ENCODE results near the gene SIRPA.

The SIRPA gene

GRCh38 chr20:1882026-1882425 lies 13.2 kb upstream of the SIRPA start:
- peak overlapping the region; percentile 76 for H3K27ac ChIP-seq
- H3K9me3 ChIP-seq, result no peaks in the 10 kb centered on the region
- TF ChIP-seq CTCF (IDR thresholded peaks at IDR 0.05), result no peak
- H3K4me1 ChIP-seq (ENCODE audit: control insufficient read depth in 1 of 2, insufficient read depth in 1 of 2, low read depth in 1 of 2, low read length in 1 of 2), result peaks cover 67 to 71% of the 10 kb centered on the region in 2 experiments
- no peak overlapping the region for H3K4me3 ChIP-seq (ENCODE audit: low read depth in 1 of 2, low read length in 1 of 2)
- H3K36me3 ChIP-seq, result peaks cover 17% of the 10 kb centered on the region
- no peaks in the 10 kb centered on the region for H3K27me3 ChIP-seq

GRCh38 chr20:1883986-1884385 lies 11.2 kb upstream of the SIRPA start:
- H3K4me1 ChIP-seq (ENCODE audit: control insufficient read depth in 1 of 2, insufficient read depth in 1 of 2, low read depth in 1 of 2, low read length in 1 of 2), result peaks cover 87 to 91% of the 10 kb centered on the region in 2 experiments

GRCh38 chr20:1885254-1885653 lies 10.0 kb upstream of the SIRPA start:
- Histone ChIP-seq H3K36me3 (peaks cover 19% of the 10 kb centered on the region), H3K4me3 (ENCODE audit: low read depth in 1 of 2, low read length in 1 of 2) (no peak overlapping the region), H3K27me3 (no peaks in the 10 kb centered on the region), H3K4me1 (ENCODE audit: control insufficient read depth in 1 of 2, insufficient read depth in 1 of 2, low read depth in 1 of 2, low read length in 1 of 2) (peaks cover 88 to 93% of the 10 kb centered on the region in 2 experiments), H3K27ac (peak overlapping the region; percentile 24), H3K9me3 (no peaks in the 10 kb centered on the region)
- TF ChIP-seq CTCF (IDR thresholded peaks at IDR 0.05), result no peak

More at GRCh38 chr20:1883986-1884385, 11.2 kb upstream of the SIRPA start:
- Histone ChIP-seq H3K27ac (peak overlapping the region; percentile 76), H3K4me3 (ENCODE audit: low read depth in 1 of 2, low read length in 1 of 2) (peak overlapping the region in 1 of 2 experiments; percentile 45), H3K27me3 (no peaks in the 10 kb centered on the region), H3K36me3 (peaks cover 20% of the 10 kb centered on the region), H3K9me3 (no peaks in the 10 kb centered on the region)
- TF ChIP-seq CTCF (IDR thresholded peaks at IDR 0.05), result no peak

- no peaks in the 10 kb centered on the region for H3K9me3 ChIP-seq
- peaks cover 27% of the 10 kb centered on the region for H3K36me3 ChIP-seq
- peaks cover 88 to 93% of the 10 kb centered on the region in 2 experiments for H3K4me1 ChIP-seq (ENCODE audit: control insufficient read depth in 1 of 2, insufficient read depth in 1 of 2, low read depth in 1 of 2, low read length in 1 of 2)
- H3K4me3 ChIP-seq (ENCODE audit: low read depth in 1 of 2, low read length in 1 of 2), result no peak overlapping the region
- TF ChIP-seq CTCF (IDR thresholded peaks at IDR 0.05), result no peak
- no peaks in the 10 kb centered on the region for H3K27me3 ChIP-seq
- H3K27ac ChIP-seq, result peak overlapping the region; percentile 24
Observed at GRCh38 chr20:1885940-1886693, 9.1 kb upstream of the SIRPA start.

- Histone ChIP-seq H3K4me1 (ENCODE audit: control insufficient read depth in 1 of 2, insufficient read depth in 1 of 2, low read depth in 1 of 2, low read length in 1 of 2) (peaks cover 88 to 93% of the 10 kb centered on the region in 2 experiments), H3K9me3 (no peaks in the 10 kb centered on the region), H3K4me3 (ENCODE audit: low read depth in 1 of 2, low read length in 1 of 2) (no peak overlapping the region), H3K27ac (peak overlapping the region; percentile 100), H3K36me3 (peaks cover 27% of the 10 kb centered on the region), H3K27me3 (no peaks in the 10 kb centered on the region)
- no peak for TF ChIP-seq CTCF (IDR thresholded peaks at IDR 0.05)
Observed at GRCh38 chr20:1887321-1887720, 7.9 kb upstream of the SIRPA start.

Data from neutrophil (primary cell).